ENCODE measurements around the gene LCN12. TPM values are rescaled to one million over a fixed set of nuclear protein-coding genes. Genes with fewer than 3 reads are reported as not detected.

LCN12 gene
- total and polyA plus RNA-seq, 12 donors, result 0.74 to 17.9 (median 6.8) TPM

DNA sequence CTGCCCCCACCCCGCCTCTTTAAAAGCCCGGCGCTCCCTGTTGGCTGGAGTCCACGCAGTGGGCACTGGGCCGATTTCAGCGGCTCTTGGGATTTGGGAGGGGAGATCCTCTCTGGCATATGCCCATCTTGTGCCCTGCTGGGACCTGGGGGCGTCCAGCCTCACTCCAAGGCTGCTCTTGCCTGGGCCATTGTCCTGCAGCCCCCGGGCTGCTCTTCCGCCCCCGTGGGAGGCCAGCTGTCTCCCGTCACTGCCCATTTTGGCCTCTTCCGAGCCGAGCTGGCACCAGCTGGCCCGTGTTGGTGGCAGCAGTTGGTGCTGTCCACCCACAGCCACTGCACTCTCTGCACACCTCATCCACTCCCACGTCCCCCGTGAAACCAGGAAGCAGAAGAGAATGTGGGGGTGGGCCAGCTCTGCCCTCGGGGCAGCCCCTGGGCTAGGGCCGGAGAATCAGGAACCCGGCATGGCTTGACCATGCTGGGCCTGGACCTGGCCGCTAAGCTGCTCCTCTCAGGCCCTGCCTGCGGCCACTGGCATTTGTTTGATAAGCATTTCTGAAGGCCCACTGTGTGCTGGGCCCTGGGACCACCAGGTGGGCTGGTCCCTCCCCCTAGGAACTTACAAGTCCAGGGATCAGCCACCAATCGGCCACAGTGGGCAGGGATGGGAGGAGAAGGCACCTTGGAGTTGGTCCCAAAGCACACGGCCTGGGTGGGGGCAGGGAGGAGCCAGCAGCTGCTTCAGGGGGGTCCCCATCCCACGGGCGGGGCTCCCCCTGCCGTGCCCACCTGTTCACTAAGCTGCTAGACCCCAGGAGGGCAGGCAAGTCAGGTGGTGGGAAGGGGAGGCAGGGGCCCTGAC, 4.8 kb upstream of the LCN12 start:
- intact Hi-C loops (cut with DNase I), result loop anchor here (2.0 to 5.0 kb wide), 9 partner anchors 35 to 160 kb away; partner anchors contain the start of genes PAXX (in 4 of the 10), FUT7 (in 3 of the 10), CLIC3 (in 1 of the 10) and LCNL1 (in 1 of the 10)
- DNase-seq, result peak in 1 of 2 donors; percentile 26
- TF ChIP-seq, protein P1, sequence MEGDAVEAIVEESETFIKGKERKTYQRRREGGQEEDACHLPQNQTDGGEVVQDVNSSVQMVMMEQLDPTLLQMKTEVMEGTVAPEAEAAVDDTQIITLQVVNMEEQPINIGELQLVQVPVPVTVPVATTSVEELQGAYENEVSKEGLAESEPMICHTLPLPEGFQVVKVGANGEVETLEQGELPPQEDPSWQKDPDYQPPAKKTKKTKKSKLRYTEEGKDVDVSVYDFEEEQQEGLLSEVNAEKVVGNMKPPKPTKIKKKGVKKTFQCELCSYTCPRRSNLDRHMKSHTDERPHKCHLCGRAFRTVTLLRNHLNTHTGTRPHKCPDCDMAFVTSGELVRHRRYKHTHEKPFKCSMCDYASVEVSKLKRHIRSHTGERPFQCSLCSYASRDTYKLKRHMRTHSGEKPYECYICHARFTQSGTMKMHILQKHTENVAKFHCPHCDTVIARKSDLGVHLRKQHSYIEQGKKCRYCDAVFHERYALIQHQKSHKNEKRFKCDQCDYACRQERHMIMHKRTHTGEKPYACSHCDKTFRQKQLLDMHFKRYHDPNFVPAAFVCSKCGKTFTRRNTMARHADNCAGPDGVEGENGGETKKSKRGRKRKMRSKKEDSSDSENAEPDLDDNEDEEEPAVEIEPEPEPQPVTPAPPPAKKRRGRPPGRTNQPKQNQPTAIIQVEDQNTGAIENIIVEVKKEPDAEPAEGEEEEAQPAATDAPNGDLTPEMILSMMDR (IDR thresholded peaks at IDR 0.05), result no peak
- ATAC-seq, result no peak
- no peaks in the 10 kb centered on the region for H3K9me3 ChIP-seq
- WGBS, 2 donors, result 52 to 66% methylated on average over 26 of the region's 26 CpGs
- H3K4me1 ChIP-seq, result peaks cover 30 to 73% (median 40%) of the 10 kb centered on the region in 9 donors
- peaks cover 0 to 11% (median 7%) of the 10 kb centered on the region in 9 donors for H3K36me3 ChIP-seq
- no peak overlapping the region for H3K4me3 ChIP-seq
- H3K27ac ChIP-seq, result peak overlapping the region in 7 of 10 donors; percentile 35 to 97 (median 93)
- H3K27me3 ChIP-seq, result no peaks in the 10 kb centered on the region

DNA sequence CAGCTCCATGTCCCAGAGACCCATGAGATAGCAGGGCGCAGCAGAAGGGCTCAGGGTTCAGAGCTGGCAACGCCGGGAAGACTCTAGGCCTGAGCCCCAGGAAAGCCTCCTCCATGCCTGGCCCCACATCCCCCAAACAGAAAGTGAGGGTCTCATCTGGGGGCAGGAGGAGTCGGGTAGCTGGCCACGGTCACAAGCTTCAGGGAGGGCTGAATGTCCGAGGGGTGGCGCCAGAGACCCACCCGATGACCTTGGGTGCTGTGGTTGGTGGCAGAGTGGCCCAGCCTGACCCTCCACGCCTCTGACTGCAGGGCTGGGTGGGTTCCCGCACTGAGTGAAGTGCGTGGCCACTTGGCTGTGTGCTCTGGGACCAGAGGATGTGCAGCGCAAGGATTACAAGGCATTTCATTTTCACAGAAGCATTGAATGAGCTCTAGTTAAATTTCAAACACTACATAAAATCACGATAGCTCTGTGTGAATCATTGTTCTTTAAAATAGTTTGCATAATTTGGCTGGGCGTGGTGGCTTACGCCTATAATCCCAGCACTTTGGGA, 4.0 kb upstream of the LCN12 start:
- TF ChIP-seq, protein P1 (IDR thresholded peaks at IDR 0.05), result peak; percentile 48 to 80 (median 70)
- H3K9me3 ChIP-seq, result no peaks in the 10 kb centered on the region
- H3K27me3 ChIP-seq, result no peaks in the 10 kb centered on the region
- no peak overlapping the region for H3K4me3 ChIP-seq
- H3K4me1 ChIP-seq, result peaks cover 25 to 73% (median 35%) of the 10 kb centered on the region in 9 donors
- DNase-seq, result peak; percentile 67 to 79
- intact Hi-C loops (cut with DNase I), result loop anchor here (2.0 to 5.0 kb wide), 11 partner anchors 29 to 161 kb away; partner anchors contain the start of genes PAXX (in 4 of the 10), FUT7 (in 3 of the 10), ABCA2 (in 1 of the 10) and CLIC3 (in 1 of the 10)
- peak in 4 of 8 donors; percentile 26 to 37 (median 36) for ATAC-seq
- WGBS, 2 donors, result 27 to 29% methylated on average over 15 of the region's 15 CpGs
- peaks cover 0 to 4% (median 0%) of the 10 kb centered on the region in 9 donors for H3K36me3 ChIP-seq
- peak overlapping the region in 7 of 10 donors; percentile 35 to 97 (median 93) for H3K27ac ChIP-seq

DNA sequence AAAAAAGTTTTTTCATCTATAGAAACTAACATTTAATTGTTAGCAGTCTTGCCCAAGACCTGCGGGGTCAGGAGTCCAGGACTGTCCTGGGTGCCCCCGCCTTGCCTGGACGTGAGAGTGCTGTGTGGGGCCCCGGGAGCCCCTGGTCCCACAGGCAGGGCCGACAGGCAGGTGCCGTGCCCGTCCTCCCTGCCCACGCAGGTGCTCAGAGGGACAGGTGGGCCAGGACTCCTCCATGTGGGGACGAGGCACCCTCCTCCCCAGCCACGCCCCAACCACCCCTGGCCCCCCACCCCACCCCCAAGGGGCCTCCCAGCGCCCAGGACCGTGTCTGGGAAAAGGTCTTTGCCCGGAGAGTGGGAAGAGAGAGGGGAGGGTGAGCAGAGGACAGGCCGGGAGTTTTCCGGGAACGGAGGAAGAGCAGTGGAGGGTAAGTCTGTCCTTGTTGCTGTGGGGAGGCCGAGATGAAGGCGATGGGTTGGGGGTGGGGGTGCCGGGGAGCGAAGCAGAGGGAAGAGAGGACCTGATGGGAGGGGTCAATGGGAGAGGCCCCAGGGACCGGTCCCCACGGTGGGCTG, 2.7 kb upstream of the LCN12 start:
- Histone ChIP-seq H3K9me3 (no peaks in the 10 kb centered on the region), H3K4me1 (peaks cover 19 to 67% (median 29%) of the 10 kb centered on the region in 9 donors), H3K27me3 (no peaks in the 10 kb centered on the region), H3K4me3 (peak overlapping the region; percentile 51 to 91 (median 67)), H3K36me3 (no peaks in the 10 kb centered on the region), H3K27ac (peak overlapping the region; percentile 85 to 97 (median 94))
- 14 to 20% methylated on average over 21 of the region's 22 CpGs for WGBS, 2 donors
- ATAC-seq (peak in 3 of 8 donors; percentile 0 to 1 (median 0)), DNase-seq (peak in 1 of 2 donors; percentile 26)
- TF ChIP-seq, protein P1 (IDR thresholded peaks at IDR 0.05), result no peak
- intact Hi-C loops (cut with DNase I), result loop anchor here in 8 of 10 donors (2.0 to 5.0 kb wide), 10 partner anchors 27 to 162 kb away; partner anchors contain the start of genes PAXX (in 4 of the 8), FUT7 (in 2 of the 8), ABCA2 (in 1 of the 8) and CLIC3 (in 1 of the 8)

Data from heart right ventricle (tissue), 16 donors.